ENCODE results near the gene HEMGN. TPM values are rescaled to one million over a fixed set of nuclear protein-coding genes. Genes with fewer than 3 reads are reported as not detected.
"Not testable (repeated sequence)": the region's sequence is repeated elsewhere in the genome, so short reads cannot be mapped to it uniquely, and the experiment has no call there.

Gene HEMGN
- total RNA-seq, 4 donors from 2014 or later, result 2.7 TPM; not detected in 3

- intact Hi-C loops (cut with DNase I; ENCODE audit: low total_unique reads), result no loop called here
- H3K4me3 ChIP-seq, result no peak overlapping the region
- no peaks in the 10 kb centered on the region for H3K4me1 ChIP-seq
- DNase-seq, result no peak
- H3K27me3 ChIP-seq, result no peaks in the 10 kb centered on the region
- TF ChIP-seq POLR2A (IDR thresholded peaks at IDR 0.05), result no peak
- no peaks in the 10 kb centered on the region for H3K9me3 ChIP-seq
- no peak overlapping the region for H3K27ac ChIP-seq
- H3K36me3 ChIP-seq, result no peaks in the 10 kb centered on the region
Observed at GRCh38 chr9:97962136-97962535, 24.2 kb upstream of the HEMGN start.

- TF ChIP-seq POLR2A (IDR thresholded peaks at IDR 0.05) (no peak), CTCF (IDR thresholded peaks at IDR 0.05) (no peak)
- H3K27me3 ChIP-seq, result no peaks in the 10 kb centered on the region
- no peaks in the 10 kb centered on the region for H3K36me3 ChIP-seq
- H3K27ac ChIP-seq, result no peak overlapping the region
- no peaks in the 10 kb centered on the region for H3K4me1 ChIP-seq
- intact Hi-C loops (cut with DNase I; ENCODE audit: low total_unique reads), result no loop called here
- H3K9me3 ChIP-seq, result no peaks in the 10 kb centered on the region
- no peak for DNase-seq
- no peak overlapping the region for H3K4me3 ChIP-seq
Observed at GRCh38 chr9:97961361-97961760, 23.4 kb upstream of the HEMGN start.

GRCh38 chr9:97960678-97961328 is 22.8 kb upstream of the HEMGN start:
- H3K27me3 ChIP-seq; DNase-seq; H3K27ac ChIP-seq; H3K9me3 ChIP-seq; intact Hi-C loops (cut with DNase I; ENCODE audit: low total_unique reads); H3K36me3 ChIP-seq; H3K4me1 ChIP-seq; H3K4me3 ChIP-seq: not testable (repeated sequence)

- no peak for TF ChIP-seq CTCF (IDR thresholded peaks at IDR 0.05)
- TF ChIP-seq POLR2A (IDR thresholded peaks at IDR 0.05), result no peak
- Histone ChIP-seq H3K27ac (no peak overlapping the region), H3K4me1 (no peaks in the 10 kb centered on the region), H3K36me3 (no peaks in the 10 kb centered on the region), H3K4me3 (no peak overlapping the region), H3K9me3 (no peaks in the 10 kb centered on the region), H3K27me3 (no peaks in the 10 kb centered on the region)
- intact Hi-C loops (cut with DNase I; ENCODE audit: low total_unique reads), result no loop called here
- no peak for DNase-seq
Observed at GRCh38 chr9:97959585-97959984, 21.6 kb upstream of the HEMGN start.

- TF ChIP-seq POLR2A (IDR thresholded peaks at IDR 0.05) (no peak), CTCF (IDR thresholded peaks at IDR 0.05) (no peak)
- Histone ChIP-seq H3K4me1 (no peaks in the 10 kb centered on the region), H3K27me3 (no peaks in the 10 kb centered on the region), H3K9me3 (no peaks in the 10 kb centered on the region), H3K4me3 (no peak overlapping the region), H3K27ac (no peak overlapping the region), H3K36me3 (no peaks in the 10 kb centered on the region)
- DNase-seq, result no peak
- intact Hi-C loops (cut with DNase I; ENCODE audit: low total_unique reads), result no loop called here
Observed at GRCh38 chr9:97958812-97959511, 21.0 kb upstream of the HEMGN start.

- intact Hi-C loops (cut with DNase I; ENCODE audit: low total_unique reads), result no loop called here
Observed at GRCh38 chr9:97956331-97956730, 18.4 kb upstream of the HEMGN start.

More at GRCh38 chr9:97956331-97956730, 18.4 kb upstream of the HEMGN start:
- no peaks in the 10 kb centered on the region for H3K27me3 ChIP-seq
- H3K27ac ChIP-seq, result no peak overlapping the region
- no peaks in the 10 kb centered on the region for H3K36me3 ChIP-seq
- no peak for DNase-seq
- H3K4me1 ChIP-seq, result no peaks in the 10 kb centered on the region
- no peak for TF ChIP-seq POLR2A (IDR thresholded peaks at IDR 0.05)
- TF ChIP-seq CTCF (IDR thresholded peaks at IDR 0.05), result no peak
- H3K9me3 ChIP-seq, result no peaks in the 10 kb centered on the region
- no peak overlapping the region for H3K4me3 ChIP-seq

Measured in uterus (tissue), 4 donors.